Cardiac muscle cell (in vitro differentiated cells and primary cell): ENCODE data around the gene TRIM38. TPM values are rescaled to one million over a fixed set of nuclear protein-coding genes. Genes with fewer than 3 reads are reported as not detected.

Experiments used
- DNase-seq, 2 donors: peaks; one replicate each; pipeline versions ENCODE4 v3.0.0 to v3.0.0-alpha.2; 2010 to 2017; ENCODE audit warnings: low read depth in 1 of 2, low spot score in 1 of 2
- H3K27ac ChIP-seq: fragments of 200-600 bp; sonication (generic); 2 replicates; pipeline ENCODE4 v1.5.1; 2016
- H3K27me3 ChIP-seq: fragments of 200-600 bp; sonication (generic); 2 replicates; pipeline ENCODE4 v1.6.0; 2016; ENCODE audit warnings: control low read depth
- H3K36me3 ChIP-seq: fragments of 200-600 bp; sonication (generic); 2 replicates; pipeline ENCODE4 v1.5.1; 2016; ENCODE audit warnings: control low read depth
- H3K4me1 ChIP-seq: fragments of 200-600 bp; sonication (generic); 2 replicates; pipeline ENCODE4 v1.8.1; 2017; ENCODE audit warnings: low read depth, mild to moderate bottlenecking, mixed run types
- H3K4me3 ChIP-seq: fragments of 200-600 bp; sonication (generic); 2 replicates; pipeline ENCODE4 v1.5.1; 2016; ENCODE audit warnings: mild to moderate bottlenecking
- H3K9me3 ChIP-seq: fragments of 200-600 bp; sonication (generic); 2 replicates; pipeline ENCODE4 v1.5.1; 2017; ENCODE audit warnings: low read depth, mild to moderate bottlenecking, control low read depth
- CTCF ChIP-seq: IDR thresholded peaks from 2 replicates; pipeline ENCODE4 v1.5.1; 2012; ENCODE audit warnings: low read depth, mild to moderate bottlenecking, low read length
- polyA plus RNA-seq: library from polyadenylated mRNA; unstranded; fragments of >200 nt; fragmentation: Nextera tagmentation; extraction: Ambion mirVana; gene quantifications from 2 replicates; pipeline ENCODE4 v1.2.1, GENCODE V29; 2016
- total RNA-seq: library from RNA; depleted of rRNA; stranded (reverse); fragments of >200 nt; gene quantifications from 2 replicates; pipeline ENCODE4 v1.2.3, GENCODE V29; 2016

Gene TRIM38
- total and polyA plus RNA-seq, 2 experiments from 2014 or later, result 0.05 to 0.12 TPM

- Histone ChIP-seq H3K36me3 (no peaks in the 10 kb centered on the region), H3K27ac (no peak overlapping the region), H3K4me1 (no peaks in the 10 kb centered on the region), H3K4me3 (no peak overlapping the region), H3K9me3 (no peaks in the 10 kb centered on the region), H3K27me3 (no peaks in the 10 kb centered on the region)
- no peak for TF ChIP-seq CTCF
- DNase-seq, result no peak
Measured at GRCh38 chr6:25919657-25920056, 42.9 kb upstream of the TRIM38 start.

- H3K4me3 ChIP-seq, result no peak overlapping the region
- TF ChIP-seq CTCF, result no peak
- no peaks in the 10 kb centered on the region for H3K27me3 ChIP-seq
- no peak for DNase-seq
- no peaks in the 10 kb centered on the region for H3K9me3 ChIP-seq
- no peaks in the 10 kb centered on the region for H3K36me3 ChIP-seq
- H3K4me1 ChIP-seq, result no peaks in the 10 kb centered on the region
- H3K27ac ChIP-seq, result no peak overlapping the region
Measured at GRCh38 chr6:25921525-25922203, 40.9 kb upstream of the TRIM38 start.

- peak in 1 of 2 donors; percentile 52 for DNase-seq
- Histone ChIP-seq H3K9me3 (no peaks in the 10 kb centered on the region), H3K27ac (no peak overlapping the region), H3K27me3 (no peaks in the 10 kb centered on the region), H3K4me3 (no peak overlapping the region), H3K4me1 (no peaks in the 10 kb centered on the region), H3K36me3 (no peaks in the 10 kb centered on the region)
- TF ChIP-seq CTCF, result no peak
Measured at GRCh38 chr6:25922301-25922700, 40.3 kb upstream of the TRIM38 start.

- Histone ChIP-seq H3K27me3 (no peaks in the 10 kb centered on the region), H3K36me3 (no peaks in the 10 kb centered on the region), H3K9me3 (no peaks in the 10 kb centered on the region), H3K4me1 (no peaks in the 10 kb centered on the region), H3K4me3 (no peak overlapping the region), H3K27ac (no peak overlapping the region)
- no peak for TF ChIP-seq CTCF
- DNase-seq, result no peak
Measured at GRCh38 chr6:25925876-25926275, 36.7 kb upstream of the TRIM38 start.

- H3K9me3 ChIP-seq, result no peaks in the 10 kb centered on the region
- H3K27ac ChIP-seq, result no peak overlapping the region
- no peak for DNase-seq
- H3K36me3 ChIP-seq, result no peaks in the 10 kb centered on the region
- no peak overlapping the region for H3K4me3 ChIP-seq
- no peaks in the 10 kb centered on the region for H3K27me3 ChIP-seq
- no peaks in the 10 kb centered on the region for H3K4me1 ChIP-seq
- TF ChIP-seq CTCF, result no peak
Measured at GRCh38 chr6:25927178-25927577, 35.4 kb upstream of the TRIM38 start.

- H3K9me3 ChIP-seq, result no peaks in the 10 kb centered on the region
- DNase-seq, result peak in 1 of 2 donors; percentile 77
- no peak overlapping the region for H3K4me3 ChIP-seq
- H3K36me3 ChIP-seq, result no peaks in the 10 kb centered on the region
- no peaks in the 10 kb centered on the region for H3K27me3 ChIP-seq
- H3K4me1 ChIP-seq, result no peaks in the 10 kb centered on the region
- TF ChIP-seq CTCF, result no peak
- H3K27ac ChIP-seq, result no peak overlapping the region
Measured at GRCh38 chr6:25927756-25928216, 34.8 kb upstream of the TRIM38 start.
